Hepatocyte (in vitro differentiated cells): ENCODE measurements around the gene PHTF1.
"Not testable (repeated sequence)": the region's sequence is repeated elsewhere in the genome, so short reads cannot be mapped to it uniquely, and the experiment has no call there.

Experiments used
- EZH2 ChIP-seq: fragments of 200-600 bp; sonication (generic); IDR thresholded peaks from 2 replicates; pipeline ENCODE4 v1.6.1; 2016; ENCODE audit warnings: antibody characterized with exemption, mild to moderate bottlenecking, borderline replicate concordance
- EZH2phosphoT487 ChIP-seq: fragments of 200-600 bp; sonication (generic); IDR thresholded peaks from one replicate; pipeline ENCODE4 v1.6.1; 2018; ENCODE audit warnings: antibody characterized with exemption, mild to moderate bottlenecking, low read depth, moderate library complexity; ENCODE audit not compliant: unreplicated experiment, severe bottlenecking
- TF ChIP-seq, protein P1 (sequence below): fragments of 200-600 bp; sonication (generic); IDR thresholded peaks from 2 replicates; pipeline ENCODE4 v1.5.1; 2016; ENCODE audit warnings: antibody characterized with exemption, mild to moderate bottlenecking; ENCODE audit not compliant: poor library complexity

DNA sequence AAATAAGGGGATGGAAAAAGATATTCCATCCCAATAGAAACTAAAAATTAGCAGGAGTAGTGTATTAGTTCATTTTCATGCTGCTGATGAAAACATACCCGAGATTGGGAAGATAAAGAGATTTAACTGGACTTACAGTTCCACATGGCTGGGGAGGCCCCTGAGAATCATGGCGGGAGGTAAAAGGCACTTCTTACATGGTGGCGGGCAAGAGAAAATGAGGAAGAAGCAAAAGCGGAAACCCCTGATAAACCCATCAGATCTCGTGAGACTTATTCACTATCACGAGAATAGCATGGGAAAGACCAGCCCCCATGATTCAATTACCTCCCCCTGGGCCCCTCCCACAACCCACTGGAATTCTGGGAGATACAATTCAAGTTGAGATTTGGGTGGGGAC lies 41.8 kb downstream of the PHTF1 start:
- TF ChIP-seq, protein P1, sequence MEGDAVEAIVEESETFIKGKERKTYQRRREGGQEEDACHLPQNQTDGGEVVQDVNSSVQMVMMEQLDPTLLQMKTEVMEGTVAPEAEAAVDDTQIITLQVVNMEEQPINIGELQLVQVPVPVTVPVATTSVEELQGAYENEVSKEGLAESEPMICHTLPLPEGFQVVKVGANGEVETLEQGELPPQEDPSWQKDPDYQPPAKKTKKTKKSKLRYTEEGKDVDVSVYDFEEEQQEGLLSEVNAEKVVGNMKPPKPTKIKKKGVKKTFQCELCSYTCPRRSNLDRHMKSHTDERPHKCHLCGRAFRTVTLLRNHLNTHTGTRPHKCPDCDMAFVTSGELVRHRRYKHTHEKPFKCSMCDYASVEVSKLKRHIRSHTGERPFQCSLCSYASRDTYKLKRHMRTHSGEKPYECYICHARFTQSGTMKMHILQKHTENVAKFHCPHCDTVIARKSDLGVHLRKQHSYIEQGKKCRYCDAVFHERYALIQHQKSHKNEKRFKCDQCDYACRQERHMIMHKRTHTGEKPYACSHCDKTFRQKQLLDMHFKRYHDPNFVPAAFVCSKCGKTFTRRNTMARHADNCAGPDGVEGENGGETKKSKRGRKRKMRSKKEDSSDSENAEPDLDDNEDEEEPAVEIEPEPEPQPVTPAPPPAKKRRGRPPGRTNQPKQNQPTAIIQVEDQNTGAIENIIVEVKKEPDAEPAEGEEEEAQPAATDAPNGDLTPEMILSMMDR: not testable (repeated sequence)
- TF ChIP-seq EZH2, EZH2phosphoT487: not testable (repeated sequence)
